Activated CD8-positive, alpha-beta memory T cell treated with anti-CD3 and anti-CD28 coated beads, Interleukin-2, amount 50 U/mL, for 1 hour (primary cell): ENCODE data around the gene TMEM59L.
"Not testable (repeated sequence)": the region's sequence is repeated elsewhere in the genome, so short reads cannot be mapped to it uniquely, and the experiment has no call there.

Source experiments
- DNase-seq: peaks from one replicate; pipeline ENCODE4 v3.0.0-alpha.2; 2020; ENCODE audit errors: extremely low read depth

Gene TMEM59L

GRCh38 chr19:18612772-18613588, at the start of gene TMEM59L:
Gene TMEM59L, plus strand, starts transcription at chr19:18612870. Its CDS starts 89 bp downstream, at chr19:18612959.
- DNase-seq: no peak

DNA sequence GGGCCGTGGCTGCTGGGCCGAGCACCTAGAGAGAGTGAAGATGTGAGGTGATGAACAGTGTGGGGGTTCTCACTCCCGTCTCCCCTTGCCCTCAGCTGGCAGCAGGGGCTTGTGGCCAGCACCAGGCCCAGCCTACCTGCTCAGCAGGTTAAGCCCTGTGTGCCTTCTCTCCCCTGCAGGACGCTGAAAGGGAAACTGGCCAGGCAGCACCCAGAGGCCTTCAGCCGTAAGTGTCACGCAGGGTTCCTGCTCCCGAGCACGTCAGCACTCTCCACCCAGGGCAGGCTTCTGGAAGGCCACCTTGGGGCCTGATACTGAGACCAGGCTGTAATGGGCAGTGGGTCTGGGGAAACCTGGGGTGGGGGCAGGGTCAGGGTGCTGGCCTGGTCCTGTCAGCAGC, 45.7 kb upstream of the TMEM59L start:
- DNase-seq: no peak

GRCh38 chr19:18568367-18568766, 44.3 kb upstream of the TMEM59L start:
- no peak for DNase-seq

- DNase-seq: peak; percentile 93
Observed at GRCh38 chr19:18571564-18572344, 40.9 kb upstream of the TMEM59L start, which contains the start of gene UBA52. Gene UBA52, plus strand, starts transcription at chr19:18571857. Its CDS starts 1,444 bp downstream, at chr19:18573301.

DNA sequence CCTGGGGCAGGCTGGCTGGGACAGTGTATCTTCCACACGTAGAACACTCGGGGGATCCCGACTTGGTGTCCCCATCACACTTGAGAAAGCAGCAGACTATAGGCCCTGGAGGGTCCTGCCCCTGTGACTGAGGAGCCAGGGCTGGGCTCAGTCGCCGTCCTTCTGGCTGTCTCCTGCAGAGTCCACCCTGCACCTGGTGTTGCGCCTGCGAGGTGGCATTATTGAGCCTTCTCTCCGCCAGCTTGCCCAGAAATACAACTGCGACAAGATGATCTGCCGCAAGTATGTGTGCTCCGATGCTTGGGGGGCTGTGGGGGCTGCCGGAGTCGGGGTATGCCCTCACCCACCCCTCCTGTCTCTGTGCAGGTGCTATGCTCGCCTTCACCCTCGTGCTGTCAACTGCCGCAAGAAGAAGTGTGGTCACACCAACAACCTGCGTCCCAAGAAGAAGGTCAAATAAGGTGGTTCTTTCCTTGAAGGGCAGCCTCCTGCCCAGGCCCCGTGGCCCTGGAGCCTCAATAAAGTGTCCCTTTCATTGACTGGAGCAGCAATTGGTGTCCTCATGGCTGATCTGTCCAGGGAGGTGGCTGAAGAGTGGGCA, 37.9 kb upstream of the TMEM59L start:
- DNase-seq: no peak

DNA sequence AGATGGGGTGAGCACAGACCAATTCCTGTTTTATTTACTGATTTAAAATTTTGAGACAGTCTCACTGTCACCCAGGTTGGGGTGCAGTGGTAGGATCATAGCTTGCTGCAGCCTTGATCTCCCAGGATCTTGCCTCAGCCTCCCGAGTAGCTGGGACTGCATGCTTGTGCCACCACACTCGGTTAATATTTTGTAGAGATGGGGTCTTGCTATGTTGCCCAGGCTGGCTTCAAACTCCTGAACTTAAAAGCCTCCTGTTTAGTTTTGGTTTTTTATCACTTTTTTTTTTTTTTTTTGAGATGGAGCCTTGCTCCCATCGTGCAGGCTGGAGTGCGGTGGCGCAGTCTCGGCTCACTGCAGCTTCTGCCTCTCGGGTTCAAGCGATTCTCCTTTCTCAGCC, 36.3 kb upstream of the TMEM59L start:
- DNase-seq: no peak

- DNase-seq: no peak
Observed at GRCh38 chr19:18577365-18577914, 35.2 kb upstream of the TMEM59L start.

DNA sequence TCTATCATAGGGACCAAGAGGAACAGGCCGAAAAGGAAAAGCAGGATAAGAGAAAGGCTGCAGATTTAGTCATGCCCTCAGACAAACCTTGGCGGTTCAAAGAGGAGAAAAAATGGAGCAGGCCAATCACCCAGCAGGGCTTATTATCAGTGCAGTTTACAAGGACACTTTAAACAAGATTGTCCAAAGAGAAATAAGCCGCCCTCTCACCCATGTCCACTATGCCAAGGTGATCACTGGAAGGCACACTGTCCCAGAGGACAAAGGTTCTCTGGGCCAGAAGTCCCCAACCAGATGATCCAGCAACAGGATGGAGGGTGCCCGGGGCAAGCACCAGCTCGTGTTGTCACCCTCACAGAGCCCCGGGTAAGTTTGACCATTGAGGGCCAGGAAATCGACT, 32.4 kb upstream of the TMEM59L start:
- no peak for DNase-seq

DNA sequence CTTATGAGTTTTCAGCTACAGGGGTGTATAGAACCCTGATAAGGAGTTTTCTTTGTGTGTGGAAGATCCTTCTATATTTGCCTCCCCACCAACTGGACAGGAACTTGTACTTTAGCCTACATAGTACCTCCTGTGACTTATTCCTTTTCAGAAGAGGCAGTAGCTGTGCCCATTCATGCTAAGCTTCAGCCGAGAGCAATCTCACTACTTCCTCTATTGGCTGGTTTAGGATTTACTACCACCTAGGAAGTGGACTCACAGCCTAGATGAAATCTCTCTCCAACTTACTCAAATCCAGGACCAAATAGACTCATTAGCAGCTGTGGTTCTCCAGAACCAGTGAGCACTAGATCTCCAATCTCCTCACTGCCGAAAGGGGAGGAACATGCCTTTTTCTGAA, 26.4 kb upstream of the TMEM59L start:
- no peak for DNase-seq

DNA sequence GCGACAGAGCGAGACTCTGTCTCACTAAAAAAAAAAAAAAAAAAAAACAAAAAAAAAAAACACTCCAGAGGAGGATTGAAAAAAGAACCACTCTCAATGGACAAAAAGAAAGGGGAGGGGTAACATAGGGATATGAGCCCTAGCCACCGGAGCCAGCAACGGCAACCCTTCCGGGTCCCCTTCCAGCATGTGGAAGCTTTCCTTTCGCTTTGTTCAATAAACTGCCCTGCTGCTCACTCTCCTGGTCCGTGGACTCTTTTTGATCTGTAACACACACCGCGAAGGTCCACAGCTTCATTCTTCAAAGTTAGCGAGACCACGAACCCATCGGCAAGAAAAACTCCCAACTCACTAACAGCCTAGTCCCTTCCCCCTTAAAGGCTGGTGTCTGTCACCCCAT, 25.1 kb upstream of the TMEM59L start:
- no peak for DNase-seq

GRCh38 chr19:18587962-18588610, 24.6 kb upstream of the TMEM59L start:
- DNase-seq: no peak

DNA sequence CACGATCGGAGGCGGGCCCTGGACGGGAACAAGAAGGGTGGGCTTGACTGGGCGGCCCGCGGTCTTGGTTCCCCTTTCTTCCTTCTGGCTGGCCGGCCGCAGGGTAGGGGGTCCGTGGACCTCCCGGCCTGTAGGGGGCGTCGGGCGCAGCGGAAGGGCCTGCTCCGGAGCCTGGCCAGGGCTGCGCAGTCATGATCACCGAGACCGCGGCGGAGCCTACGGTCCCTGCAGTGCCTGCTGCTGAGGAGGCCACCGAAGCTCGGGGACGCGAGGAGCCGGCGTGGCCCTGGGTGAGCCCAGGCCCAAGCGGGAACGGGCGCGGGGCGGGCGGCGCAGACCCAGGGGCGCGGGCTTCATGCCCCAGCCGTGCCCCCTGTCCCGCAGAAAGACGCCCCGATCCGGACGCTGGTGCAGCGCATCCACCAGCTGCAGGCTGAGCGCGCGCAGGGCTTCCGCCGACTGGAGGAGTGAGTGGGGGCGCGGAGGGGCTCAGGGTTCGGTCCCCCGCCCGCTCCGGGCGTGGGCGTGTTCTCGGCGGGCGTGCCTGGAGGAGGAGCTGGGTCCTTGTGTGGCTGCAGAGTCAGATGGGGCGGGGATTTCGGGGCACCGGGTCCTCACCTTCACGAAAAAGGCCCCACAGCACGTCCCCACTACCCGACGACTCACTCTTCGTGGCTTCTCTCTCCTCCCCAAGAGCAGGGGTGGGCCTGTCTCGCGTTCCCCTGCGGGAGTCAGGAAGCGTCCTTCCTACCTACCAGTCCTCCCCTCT, 23.9 kb upstream of the TMEM59L start, which contains the start of gene REX1BD:
Gene REX1BD, plus strand, starts transcription at position 188 of the 769 bp plus-strand sequence. Its CDS starts 4 bp downstream, at position 192.
- DNase-seq: peak; percentile 61

DNA sequence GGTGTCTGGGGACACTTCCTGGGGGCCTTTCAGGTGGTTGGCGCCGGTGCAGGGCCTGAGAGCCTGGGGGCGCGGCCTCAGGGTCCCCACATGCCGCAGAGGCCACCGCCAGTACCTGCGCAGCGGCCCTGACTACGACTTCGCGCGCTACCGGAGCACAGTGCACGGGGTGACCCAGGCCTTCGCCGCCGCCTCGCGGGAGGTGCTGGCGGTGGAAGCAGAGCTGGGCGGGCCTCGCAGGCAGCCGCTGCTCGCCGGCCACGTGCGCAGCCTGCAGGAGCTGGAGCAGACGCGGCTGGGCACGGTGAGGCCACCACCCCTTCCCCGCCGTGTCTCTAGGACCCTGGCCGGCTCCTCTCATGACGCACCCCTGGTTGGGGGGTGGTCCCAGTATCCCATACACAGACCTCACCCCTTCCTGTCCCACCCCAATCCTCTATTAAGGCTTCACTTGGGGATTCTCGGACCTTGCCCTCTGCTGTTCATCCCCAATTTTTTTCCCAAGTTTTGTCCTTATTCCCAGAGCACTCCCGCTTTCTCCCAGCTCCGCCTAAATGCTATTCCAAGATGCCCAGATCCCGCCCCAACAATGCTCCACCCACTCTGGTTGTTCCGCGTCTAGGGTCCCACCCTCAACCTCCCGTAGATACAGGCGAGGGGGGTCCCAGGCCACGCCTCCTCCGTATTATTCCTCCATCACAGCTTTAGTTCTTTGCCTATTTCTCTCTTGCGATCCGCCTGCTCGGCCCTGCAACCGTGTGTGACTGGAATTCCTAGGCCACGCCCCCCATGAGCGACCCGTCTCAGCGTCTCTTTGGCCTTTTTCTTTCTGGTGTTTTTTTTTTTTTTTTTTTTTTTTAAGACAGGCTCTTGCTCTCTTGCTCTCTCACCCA, 23.0 kb upstream of the TMEM59L start:
- DNase-seq: peak; percentile 29

- DNase-seq: no peak
Observed at GRCh38 chr19:18590273-18591272, 22.1 kb upstream of the TMEM59L start.

DNA sequence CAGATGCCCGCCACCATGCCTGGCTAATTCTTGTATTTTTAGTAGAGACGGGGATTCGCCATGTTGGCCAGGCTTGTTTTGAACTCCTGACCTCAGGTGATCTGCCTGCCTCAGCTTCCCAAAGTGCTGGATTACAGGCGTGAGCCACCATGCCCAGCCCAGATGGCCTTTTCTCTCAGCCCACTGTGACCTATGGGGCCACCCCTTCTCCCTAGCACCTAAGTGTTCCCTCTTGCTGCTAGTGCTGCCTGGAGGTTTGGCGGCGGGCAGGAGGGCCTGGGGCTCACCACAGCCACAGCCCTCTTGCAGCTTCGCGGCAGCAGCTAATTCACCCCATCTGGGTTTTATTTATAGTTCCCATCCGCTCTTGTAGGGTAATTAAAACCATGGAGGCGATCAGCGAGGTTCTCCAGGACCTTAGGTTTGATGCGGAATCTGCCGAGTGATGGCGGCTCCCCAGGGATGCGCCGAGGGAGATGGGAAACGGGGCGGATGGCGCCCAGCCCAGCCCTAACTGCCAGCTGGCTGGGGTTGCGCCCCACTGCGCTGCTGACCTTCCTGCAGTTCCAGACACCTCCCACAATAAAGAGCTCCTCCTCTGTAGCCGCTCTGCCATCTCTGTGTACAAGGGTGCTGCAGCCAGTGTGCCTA, 20.8 kb upstream of the TMEM59L start:
- DNase-seq: no peak

DNA sequence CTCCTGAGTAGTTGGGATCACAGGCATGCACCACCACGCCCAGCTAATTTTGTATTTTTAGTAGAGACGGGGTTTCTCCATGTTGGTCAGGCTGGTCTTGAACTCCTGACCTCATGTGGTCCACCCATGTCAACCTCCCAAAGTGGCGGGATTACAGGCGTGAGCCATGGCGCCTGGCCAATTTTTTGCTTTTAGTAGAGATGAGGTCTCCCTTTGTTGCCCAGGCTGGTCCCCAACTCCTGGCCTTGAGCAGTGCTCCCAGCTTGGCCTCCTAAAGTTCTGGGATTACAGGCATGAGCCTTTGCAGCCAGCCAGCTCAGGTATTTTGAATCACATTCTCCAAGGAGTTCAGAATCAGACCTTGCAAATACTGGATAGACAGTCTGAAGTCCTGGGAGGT, 19.9 kb upstream of the TMEM59L start:
- not testable (repeated sequence) for DNase-seq

DNA sequence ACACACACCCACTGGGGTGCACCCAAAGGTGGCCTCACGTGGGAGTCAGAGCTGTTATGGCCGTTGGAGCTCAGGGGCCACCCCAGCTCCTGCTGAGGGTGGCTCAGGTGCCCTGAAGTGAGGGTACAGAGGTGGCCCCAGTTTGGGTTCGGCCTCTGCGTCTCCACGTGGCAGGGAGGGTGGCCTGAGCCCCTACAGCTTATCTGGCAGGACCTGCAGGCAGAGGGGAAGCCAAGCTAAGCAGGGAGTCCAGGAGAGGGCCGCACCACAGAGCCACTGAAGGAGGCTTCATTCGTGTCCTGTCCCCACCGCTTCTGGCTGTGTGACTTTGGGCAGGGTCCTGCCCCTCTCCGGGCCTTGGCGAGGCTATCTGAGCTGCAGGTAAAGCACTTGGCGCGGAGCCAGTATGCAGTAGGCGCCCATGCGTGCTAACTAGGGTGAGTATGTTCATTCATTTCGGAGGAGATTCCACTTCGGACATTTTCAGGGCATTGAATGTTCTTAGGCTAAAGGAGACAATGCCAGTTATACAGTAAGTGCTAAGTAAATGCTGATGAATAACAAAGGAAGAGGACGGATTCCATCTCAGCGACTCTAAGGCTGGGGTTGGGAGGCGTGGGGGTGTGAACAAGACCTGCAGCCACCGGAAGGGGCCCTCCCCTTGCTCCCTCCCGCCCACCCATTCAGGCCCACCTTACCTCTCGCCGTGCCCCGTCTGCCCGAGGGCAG, 19.1 kb upstream of the TMEM59L start:
- no peak for DNase-seq
